Left colon (tissue), 2 donors: ENCODE data around the gene CYP4F11. TPM values are rescaled to one million over a fixed set of nuclear protein-coding genes. Genes with fewer than 3 reads are reported as not detected.
A peak's percentile ranks its signal among the peaks of the same experiment; 100 is the strongest.
"Not testable (repeated sequence)": the region's sequence is repeated elsewhere in the genome, so short reads cannot be mapped to it uniquely, and the experiment has no call there.

Experiments
- ATAC-seq: fragments of 200-7000 bp; cut with Tn5 transposase; one replicate; pipeline ENCODE4 v1.9.1; 2020; ENCODE audit warnings: mild to moderate bottlenecking, moderate library complexity
- DNase-seq, 2 donors: peaks; one replicate each; pipeline ENCODE4 v3.0.0-alpha.2; 2020
- intact Hi-C, 2 donors: fragments of 100-400 bp; cut with DNase I in 1 of 2; cut with micrococcal nuclease in 1 of 2; formaldehyde crosslinking; loops; one replicate each; pipeline versions ENCODE4 v1.11.2 to v1.14.0; 2022; cut with DNase I, micrococcal nuclease
- total RNA-seq, 2 donors: library from RNA; stranded (reverse); fragmentation: NEBNext Ultra II Directional; extraction: Animal tissue kit (Norgen Biotek cat#: 25700); gene quantifications; one replicate each; pipeline ENCODE4 v1.2.1, GENCODE V29; 2021
- donor health status: DM: no; HTN: no; CAD: no.
- donor health status: DM: yes; HTN: yes; CAD: no.

CYP4F11 gene
- total RNA-seq, 2 donors from 2014 or later, result 12.0 to 14.3 TPM

DNA sequence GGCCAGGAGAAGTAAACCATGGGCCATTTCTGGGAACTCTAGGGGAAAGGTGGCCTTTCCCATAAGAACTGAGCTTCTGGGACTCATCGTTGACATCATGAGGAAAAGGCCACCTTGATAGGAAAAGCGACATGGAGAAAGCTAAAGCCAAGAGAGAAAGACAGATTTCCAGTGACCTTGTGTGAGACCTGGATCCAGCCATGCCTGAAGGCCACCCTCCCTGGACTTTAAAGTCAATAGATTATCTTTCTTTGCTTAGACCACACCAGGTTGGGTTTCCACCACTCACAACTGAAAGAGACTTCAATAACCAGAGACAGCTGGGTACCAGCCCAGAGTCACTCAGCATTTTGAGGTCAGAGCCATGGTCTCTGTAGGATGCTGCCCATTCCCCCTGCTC lies 40.0 kb downstream of the CYP4F11 start:
- DNase-seq (no peak), ATAC-seq (no peak)
- intact Hi-C loops, result no loop called here

DNA sequence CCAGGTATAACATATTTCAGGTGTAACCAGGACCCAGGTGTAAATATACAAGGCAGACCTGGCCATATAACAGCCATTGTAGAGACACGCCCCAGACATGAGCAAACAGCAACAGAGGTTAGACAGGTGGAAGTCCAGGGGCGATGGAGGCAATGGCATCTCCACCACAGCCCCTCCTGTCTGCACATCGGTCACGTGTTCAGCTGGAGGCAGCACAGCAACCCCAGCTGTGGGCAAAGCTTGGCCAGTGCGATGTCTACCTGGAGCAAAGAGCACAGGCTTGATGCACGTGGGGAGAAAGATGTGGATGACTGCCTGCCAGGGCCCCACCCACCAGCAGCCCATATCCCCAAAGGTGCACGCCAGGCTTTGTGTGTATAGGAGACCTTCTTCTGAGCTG lies 40.9 kb downstream of the CYP4F11 start:
- intact Hi-C loops, result no loop called here
- DNase-seq (peak; percentile 74 to 83), ATAC-seq (peak; percentile 97)

DNA sequence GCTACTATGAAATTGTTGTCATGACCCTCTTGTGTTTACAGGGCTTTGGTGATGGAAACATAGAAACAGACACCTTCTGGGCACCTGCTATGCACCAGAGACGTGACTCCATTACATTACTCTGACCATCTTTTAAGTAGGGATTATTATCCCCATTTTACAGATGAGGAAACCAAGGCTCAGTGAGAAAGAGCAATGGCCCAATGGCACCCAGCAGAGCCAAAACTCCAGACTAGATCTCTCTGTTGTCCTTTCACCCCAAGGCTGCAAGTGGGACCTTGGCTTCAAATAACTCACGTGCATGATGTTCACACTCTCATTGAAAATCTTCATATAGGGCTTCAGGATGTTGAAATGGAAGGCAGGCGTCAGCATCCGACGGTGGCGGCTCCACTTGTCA lies 42.3 kb downstream of the CYP4F11 start:
- intact Hi-C loops, result no loop called here
- ATAC-seq (no peak), DNase-seq (no peak)

DNA sequence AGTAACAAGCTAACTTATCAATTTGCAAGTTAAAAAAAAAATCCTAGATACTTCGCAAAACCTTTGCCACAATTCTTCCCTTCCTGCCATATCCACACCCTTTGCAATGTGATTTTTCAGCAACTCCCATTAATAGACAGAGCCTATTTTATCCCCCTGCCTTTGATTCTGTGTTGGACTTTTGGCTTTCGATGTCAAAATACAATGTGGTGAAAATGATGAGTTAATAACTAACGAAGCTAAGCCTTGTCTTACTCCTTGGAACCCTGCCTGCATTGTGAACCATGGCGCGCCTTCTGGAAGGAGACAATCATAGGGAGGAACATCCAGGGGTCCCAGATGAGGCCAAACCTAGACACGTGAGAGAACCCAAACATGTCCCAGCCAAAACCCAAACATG lies 42.9 kb downstream of the CYP4F11 start:
- ATAC-seq (no peak), DNase-seq (no peak)
- intact Hi-C loops, result no loop called here

DNA sequence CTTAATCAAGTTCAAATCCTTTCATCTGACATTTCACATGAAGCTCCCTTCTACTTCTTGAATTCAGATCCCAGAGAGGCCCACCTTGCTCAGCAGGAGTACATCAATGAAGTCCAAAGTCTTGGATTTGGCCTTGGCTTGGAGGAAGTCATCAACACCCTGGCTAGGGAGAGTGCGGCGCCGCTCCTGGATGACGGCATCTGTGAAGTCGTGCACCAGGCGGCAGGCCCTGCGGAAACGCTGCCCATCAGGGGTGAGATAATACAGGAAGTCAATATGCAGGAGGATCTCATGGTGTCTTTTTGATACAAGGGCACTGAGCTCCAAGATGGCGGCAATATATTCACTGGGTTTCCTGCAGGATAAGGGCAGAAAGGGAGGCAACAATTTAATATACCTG lies 45.0 kb downstream of the CYP4F11 start:
- DNase-seq, ATAC-seq, intact Hi-C loops: not testable (repeated sequence)

- no peak for ATAC-seq
- no peak for DNase-seq
- intact Hi-C loops, result no loop called here
These were observed 48.4 kb downstream of the CYP4F11 start for GRCh38 chr19:15885919-15886318.

GRCh38 chr19:15885167-15885566 lies 49.2 kb downstream of the CYP4F11 start:
- intact Hi-C loops, result no loop called here
- no peak for DNase-seq
- no peak for ATAC-seq

GRCh38 chr19:15883329-15883728 lies 51.0 kb downstream of the CYP4F11 start:
- intact Hi-C loops, ATAC-seq, DNase-seq: not testable (repeated sequence)

GRCh38 chr19:15874821-15875474 lies 59.4 kb downstream of the CYP4F11 start:
- intact Hi-C loops, result no loop called here
- ATAC-seq (no peak), DNase-seq (no peak)

DNA sequence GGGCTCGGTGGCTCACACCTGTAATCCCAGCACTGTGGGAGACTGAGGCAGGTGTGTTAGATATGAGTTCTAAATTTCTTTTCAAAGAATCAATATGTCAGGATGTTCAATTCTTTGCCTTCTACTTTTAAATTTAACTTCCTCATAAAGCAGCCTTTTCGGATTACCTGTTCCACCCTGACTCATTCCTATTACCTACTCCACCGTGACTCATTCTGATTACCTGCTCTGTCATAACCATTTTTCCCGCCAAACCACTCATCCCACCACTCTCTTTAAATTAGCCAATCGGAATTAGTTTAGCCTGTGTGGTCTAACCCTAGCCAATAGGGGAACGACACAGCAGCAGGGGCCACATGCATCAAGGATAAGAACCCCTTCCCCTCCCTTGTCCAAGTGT lies 60.6 kb downstream of the CYP4F11 start:
- DNase-seq, intact Hi-C loops, ATAC-seq: not testable (repeated sequence)

GRCh38 chr19:15871570-15871969 lies 62.8 kb downstream of the CYP4F11 start:
- DNase-seq (peak; percentile 35 to 40), ATAC-seq (peak; percentile 73)
- intact Hi-C loops, result no loop called here

- intact Hi-C loops, result loop anchor here in 1 of 2 donors (5.0 kb wide), 1 partner anchor 243 kb away; no protein-coding TSS in a partner anchor
- DNase-seq (no peak), ATAC-seq (no peak)
These were observed 64.5 kb downstream of the CYP4F11 start for GRCh38 chr19:15869873-15870272.

GRCh38 chr19:15869109-15869555 lies 65.2 kb downstream of the CYP4F11 start:
- DNase-seq (peak in 1 of 2 donors; percentile 31), ATAC-seq (peak; percentile 94)
- intact Hi-C loops, result loop anchor here in 1 of 2 donors (5.0 kb wide), 1 partner anchor 242 kb away; no protein-coding TSS in a partner anchor

DNA sequence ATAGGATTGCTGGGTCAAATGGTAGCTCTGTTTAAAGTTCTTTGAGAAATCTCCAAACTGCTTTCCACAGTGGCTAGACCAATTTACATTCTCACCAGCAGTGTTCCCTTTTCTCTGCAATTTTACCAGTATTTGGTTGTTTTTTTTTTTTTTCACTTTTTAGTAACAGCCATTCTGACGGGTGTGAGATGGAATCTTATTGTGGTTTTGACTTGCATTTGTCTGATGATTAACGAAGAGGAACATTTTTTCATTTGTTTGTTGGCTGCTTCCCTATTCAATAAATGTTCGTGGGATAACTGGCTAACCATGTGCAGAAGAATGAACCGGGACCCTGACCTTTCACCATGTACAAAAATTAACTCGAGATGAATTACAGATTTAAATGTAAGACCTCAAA lies 67.7 kb downstream of the CYP4F11 start:
- DNase-seq (no peak), ATAC-seq (no peak)
- intact Hi-C loops, result loop anchor here in 1 of 2 donors (5.0 kb wide), 1 partner anchor 239 kb away; no protein-coding TSS in a partner anchor

DNA sequence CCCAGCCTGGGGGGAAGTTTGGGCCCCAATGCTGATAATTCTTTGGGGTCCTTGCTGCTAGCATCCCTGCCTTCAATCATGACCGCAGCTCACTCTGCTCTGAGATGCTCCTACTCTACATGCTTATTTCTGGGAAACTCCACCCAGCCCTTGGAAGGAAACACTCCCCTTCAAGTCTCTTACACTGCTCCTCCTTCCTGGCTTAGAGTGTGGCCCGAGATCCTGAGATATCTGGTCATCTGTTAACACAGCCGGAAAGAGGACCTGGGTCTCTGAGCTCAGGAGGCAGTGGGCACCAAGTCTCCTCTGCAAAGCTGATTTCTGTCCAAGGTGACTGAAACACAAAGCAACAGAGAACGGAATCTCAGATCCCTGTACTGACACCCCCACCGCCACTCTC lies 69.5 kb downstream of the CYP4F11 start:
- ATAC-seq, result no peak
- intact Hi-C loops, result loop anchor here in 1 of 2 donors (5.0 kb wide), 1 partner anchor 238 kb away; no protein-coding TSS in a partner anchor
- DNase-seq, result no peak

GRCh38 chr19:15863272-15863671 lies 71.1 kb downstream of the CYP4F11 start:
- intact Hi-C loops, result no loop called here
- DNase-seq (no peak), ATAC-seq (no peak)

DNA sequence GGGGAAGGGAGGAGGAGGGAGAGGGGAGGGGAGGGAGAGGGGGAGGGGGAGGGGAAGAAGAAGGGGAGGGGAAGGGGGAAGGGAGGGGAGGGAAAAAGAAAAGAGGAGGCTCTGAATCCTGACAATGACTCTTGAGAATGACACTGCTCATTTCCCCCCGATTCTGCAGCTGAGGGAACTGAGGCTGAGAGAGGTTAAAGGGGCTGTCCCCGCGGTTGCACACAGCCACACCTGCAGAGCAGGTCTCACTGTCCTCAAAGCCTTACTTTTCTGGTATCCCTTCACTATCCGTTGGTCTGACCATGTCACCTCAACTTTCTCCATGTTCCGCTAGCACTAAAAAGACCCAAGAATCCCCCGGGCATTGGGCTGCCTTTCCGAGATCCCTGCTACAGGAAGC lies 71.9 kb downstream of the CYP4F11 start:
- intact Hi-C loops, result no loop called here
- no peak for DNase-seq
- ATAC-seq, result no peak
